Smooth muscle cell (in vitro differentiated cells): ENCODE data around the gene SLC4A7. TPM values are rescaled to one million over a fixed set of nuclear protein-coding genes. Genes with fewer than 3 reads are reported as not detected.
A peak's percentile ranks its signal among the peaks of the same experiment; 100 is the strongest.

ENCODE experiments used
- DNase-seq: peaks from one replicate; lab custom pipeline; 2025; ENCODE audit not compliant: unreplicated experiment; lab: John Stamatoyannopoulos, UW
- H2AFZ ChIP-seq: fragments of 200-600 bp; sonication (generic); 2 replicates; pipeline ENCODE4 v1.6.0; 2016; ENCODE audit warnings: antibody characterized with exemption, low read depth, mild to moderate bottlenecking
- H3F3A ChIP-seq: fragments of 200-600 bp; sonication (generic); 2 replicates; pipeline ENCODE4 v1.6.0; 2017; ENCODE audit warnings: antibody characterized with exemption, low read depth
- H3K27ac ChIP-seq: fragments of 200-600 bp; sonication (generic); 2 replicates; pipeline ENCODE4 v1.5.1; 2016; ENCODE audit warnings: low read depth, mild to moderate bottlenecking
- H3K27me3 ChIP-seq: fragments of 200-600 bp; sonication (generic); 2 replicates; pipeline ENCODE4 v1.6.1; 2016; ENCODE audit warnings: low read depth, mild to moderate bottlenecking
- H3K36me3 ChIP-seq: fragments of 200-600 bp; sonication (generic); 2 replicates; pipeline ENCODE4 v1.5.1; 2016; ENCODE audit warnings: low read depth
- H3K4me1 ChIP-seq: fragments of 200-600 bp; sonication (generic); 2 replicates; pipeline ENCODE4 v1.5.1; 2016; ENCODE audit warnings: low read depth
- H3K4me2 ChIP-seq: fragments of 200-600 bp; sonication (generic); 2 replicates; pipeline ENCODE4 v1.6.0; 2016; ENCODE audit warnings: mild to moderate bottlenecking
- H3K4me3 ChIP-seq: fragments of 200-600 bp; sonication (generic); 2 replicates; pipeline ENCODE4 v1.5.1; 2016; ENCODE audit warnings: mild to moderate bottlenecking
- H3K79me2 ChIP-seq: fragments of 200-600 bp; sonication (generic); 2 replicates; pipeline ENCODE4 v1.6.0; 2016; ENCODE audit warnings: low read depth, mild to moderate bottlenecking
- H3K9ac ChIP-seq: fragments of 200-600 bp; sonication (generic); 2 replicates; pipeline ENCODE4 v1.6.0; 2016; ENCODE audit warnings: low read depth
- H3K9me3 ChIP-seq: fragments of 200-600 bp; sonication (generic); replicated peaks from 2 replicates; pipeline ENCODE4 v1.5.1; 2016; ENCODE audit warnings: low read depth
- H4K20me1 ChIP-seq: fragments of 200-600 bp; sonication (generic); 2 replicates; pipeline ENCODE4 v1.6.0; 2016; ENCODE audit warnings: low read depth
- CTCF ChIP-seq: fragments of 200-600 bp; sonication (generic); IDR thresholded peaks from 2 replicates; pipeline ENCODE4 v1.5.1; 2017; ENCODE audit warnings: borderline replicate concordance, mild to moderate bottlenecking, antibody characterized with exemption; ENCODE audit not compliant: insufficient read depth, poor library complexity, severe bottlenecking
- WGBS: methylation state at CpG from one replicate; pipeline ENCODE4 v1.1.7; 2016; ENCODE audit warnings: low lambda C conversion rate; 5-methylcytosine and 5-hydroxymethylcytosine counted together
- polyA plus RNA-seq: library from polyadenylated mRNA; unstranded; fragments of >200 nt; fragmentation: Nextera tagmentation; extraction: Ambion mirVana; gene quantifications from 2 replicates; pipeline ENCODE4 v1.2.1, GENCODE V29; 2016
- total RNA-seq: library from RNA; depleted of rRNA; stranded (reverse); fragments of >200 nt; gene quantifications from 2 replicates; pipeline ENCODE4 v1.2.3, GENCODE V29; 2014

The SLC4A7 gene
- total and polyA plus RNA-seq, 2 experiments from 2014 or later, result 13.1 to 62.8 TPM

DNA sequence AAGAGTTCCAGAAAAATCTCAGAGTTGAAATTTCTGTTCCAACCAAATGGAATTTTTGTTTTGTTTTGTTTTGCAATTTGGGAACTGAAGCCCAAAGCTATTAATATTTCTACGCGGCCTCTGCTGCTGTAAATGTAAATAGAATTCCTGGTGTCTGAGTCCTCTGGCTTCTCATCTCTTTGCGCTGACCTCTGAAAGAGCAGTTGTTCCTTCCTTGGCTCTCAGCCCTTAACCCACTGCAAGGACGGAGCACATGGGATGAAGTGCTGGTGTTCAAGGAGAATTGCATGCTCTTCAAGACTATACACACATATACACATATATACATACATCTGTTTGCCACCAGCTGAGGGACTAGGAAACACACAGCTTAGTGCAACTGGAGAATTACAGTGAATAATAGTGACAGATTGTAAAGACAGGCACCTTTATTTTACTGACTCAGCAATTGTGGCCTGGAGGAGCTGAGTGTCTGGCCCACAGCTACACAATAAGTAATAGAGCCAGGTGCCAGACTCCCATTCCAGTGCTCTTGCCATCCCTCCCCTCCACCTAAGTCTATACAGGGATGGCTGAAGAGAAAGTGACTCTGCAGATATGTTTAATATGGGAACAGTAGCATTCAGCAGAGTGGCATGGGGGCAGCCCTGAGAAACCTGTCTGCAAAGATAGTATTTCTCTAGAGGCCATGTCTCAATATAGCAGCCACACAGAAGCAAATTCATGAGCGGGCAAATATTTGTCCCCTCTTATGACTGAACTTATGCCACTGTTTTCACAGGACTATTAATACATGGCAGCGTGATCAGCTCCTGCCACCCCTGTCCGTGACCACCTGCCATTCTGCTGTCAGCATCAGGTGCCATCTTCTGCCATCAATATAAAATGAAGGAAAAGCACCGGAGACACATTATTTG is 157.3 kb downstream of the SLC4A7 start:
- H3K4me2 ChIP-seq, result peak overlapping the region; percentile 29
- H3K9me3 ChIP-seq, result no peaks in the 10 kb centered on the region
- TF ChIP-seq CTCF, result no peak
- WGBS, result 64% methylated on average over 8 of the region's 8 CpGs
- H3F3A ChIP-seq, result no peaks in the 10 kb centered on the region
- H3K79me2 ChIP-seq, result no peaks in the 10 kb centered on the region
- H3K36me3 ChIP-seq, result no peaks in the 10 kb centered on the region
- H3K9ac ChIP-seq, result no peak overlapping the region
- peaks cover 8% of the 10 kb centered on the region for H3K4me1 ChIP-seq
- DNase-seq, result no peak
- H3K27ac ChIP-seq, result peak overlapping the region; percentile 50
- no peak overlapping the region for H3K4me3 ChIP-seq
- no peaks in the 10 kb centered on the region for H3K27me3 ChIP-seq
- H4K20me1 ChIP-seq, result no peaks in the 10 kb centered on the region
- no peak overlapping the region for H2AFZ ChIP-seq

- H3K9ac ChIP-seq, result no peak overlapping the region
- H3K79me2 ChIP-seq, result no peaks in the 10 kb centered on the region
- peaks cover 8% of the 10 kb centered on the region for H3K4me1 ChIP-seq
- TF ChIP-seq CTCF, result no peak
- no peak for DNase-seq
- no peak overlapping the region for H2AFZ ChIP-seq
- peak overlapping the region; percentile 29 for H3K4me2 ChIP-seq
- no peaks in the 10 kb centered on the region for H3K27me3 ChIP-seq
- H3F3A ChIP-seq, result no peaks in the 10 kb centered on the region
- H3K36me3 ChIP-seq, result no peaks in the 10 kb centered on the region
- WGBS, result 94% methylated on average over 1 of the region's 1 CpG
- H4K20me1 ChIP-seq, result no peaks in the 10 kb centered on the region
- H3K9me3 ChIP-seq, result no peaks in the 10 kb centered on the region
- H3K4me3 ChIP-seq, result no peak overlapping the region
- peak overlapping the region; percentile 50 for H3K27ac ChIP-seq
These were observed 158.0 kb downstream of the SLC4A7 start for GRCh38 chr3:27326202-27326601.

GRCh38 chr3:27325419-27325818 is 158.8 kb downstream of the SLC4A7 start:
- H2AFZ ChIP-seq, result no peak overlapping the region
- DNase-seq, result no peak
- H3K9ac ChIP-seq, result no peak overlapping the region
- no peak overlapping the region for H3K27ac ChIP-seq
- 79% methylated on average over 1 of the region's 1 CpG for WGBS
- no peaks in the 10 kb centered on the region for H3K27me3 ChIP-seq
- no peaks in the 10 kb centered on the region for H3K9me3 ChIP-seq
- no peak overlapping the region for H3K4me2 ChIP-seq
- H4K20me1 ChIP-seq, result no peaks in the 10 kb centered on the region
- no peaks in the 10 kb centered on the region for H3K79me2 ChIP-seq
- TF ChIP-seq CTCF, result no peak
- H3K36me3 ChIP-seq, result no peaks in the 10 kb centered on the region
- H3F3A ChIP-seq, result no peaks in the 10 kb centered on the region
- peaks cover 8% of the 10 kb centered on the region for H3K4me1 ChIP-seq
- no peak overlapping the region for H3K4me3 ChIP-seq
